Panc1 (cell line): ENCODE data around the gene UBL7.

Source experiments
- CTCF ChIP-seq: fragments of 450-650 bp; IDR thresholded peaks from 2 replicates; pipeline ENCODE4 v1.5.1; 2017; ENCODE audit warnings: mild to moderate bottlenecking
- REST ChIP-seq, 2 experiments: IDR thresholded peaks; 2 replicates each; pipeline ENCODE4 v1.6.1; 2011 to 2012; ENCODE audit warnings: low read depth in 2 of 2, control low read depth in 1 of 2, low read length in 1 of 2, mild to moderate bottlenecking in 1 of 2, moderate library complexity in 1 of 2; ENCODE audit not compliant: insufficient read depth in 1 of 2
- SIN3A ChIP-seq: IDR thresholded peaks from 2 replicates; pipeline ENCODE4 v1.6.1; 2012; ENCODE audit warnings: low read depth, mild to moderate bottlenecking, low read length, moderate library complexity, borderline replicate concordance; ENCODE audit not compliant: insufficient read depth

GRCh38 chr15:74449095-74449494, 11.9 kb downstream of the UBL7 start:
- TF ChIP-seq CTCF: no peak
- TF ChIP-seq REST (IDR thresholded peaks at IDR 0.05; ENCODE audit: insufficient read depth in 1 of 2, low read depth in 2 of 2, low read length in 1 of 2): no peak
- no peak for TF ChIP-seq SIN3A
